HG03558 (cell line): ENCODE data around the gene TMEM144.

ENCODE experiments used
- ATAC-seq: cut with Tn5 transposase; IDR thresholded peaks from one replicate; pipeline ENCODE4 v1.9.1; 2021; ENCODE audit warnings: moderate number of reproducible peaks; ENCODE audit not compliant: unreplicated experiment; ENCODE audit errors: extremely low read depth

Gene TMEM144

GRCh38 chr4:158291334-158292055 lies 81.2 kb downstream of the TMEM144 start:
- no peak for ATAC-seq

- no peak for ATAC-seq
Measured at GRCh38 chr4:158292156-158292555, 81.9 kb downstream of the TMEM144 start.

GRCh38 chr4:158295053-158295452 lies 84.8 kb downstream of the TMEM144 start:
- ATAC-seq, result no peak

- no peak for ATAC-seq
Measured at GRCh38 chr4:158297866-158298265, 87.6 kb downstream of the TMEM144 start.

- no peak for ATAC-seq
Measured at GRCh38 chr4:158299459-158300007, 89.2 kb downstream of the TMEM144 start.

GRCh38 chr4:158300012-158300411 lies 89.7 kb downstream of the TMEM144 start:
- ATAC-seq, result no peak

- no peak for ATAC-seq
Measured at GRCh38 chr4:158302076-158302866, 92.0 kb downstream of the TMEM144 start.

GRCh38 chr4:158304694-158305093 lies 94.4 kb downstream of the TMEM144 start:
- no peak for ATAC-seq
